ENCODE data around the gene INPP5F.
"Not testable (repeated sequence)": the region's sequence is repeated elsewhere in the genome, so short reads cannot be mapped to it uniquely, and the experiment has no call there.

Gene INPP5F

DNA sequence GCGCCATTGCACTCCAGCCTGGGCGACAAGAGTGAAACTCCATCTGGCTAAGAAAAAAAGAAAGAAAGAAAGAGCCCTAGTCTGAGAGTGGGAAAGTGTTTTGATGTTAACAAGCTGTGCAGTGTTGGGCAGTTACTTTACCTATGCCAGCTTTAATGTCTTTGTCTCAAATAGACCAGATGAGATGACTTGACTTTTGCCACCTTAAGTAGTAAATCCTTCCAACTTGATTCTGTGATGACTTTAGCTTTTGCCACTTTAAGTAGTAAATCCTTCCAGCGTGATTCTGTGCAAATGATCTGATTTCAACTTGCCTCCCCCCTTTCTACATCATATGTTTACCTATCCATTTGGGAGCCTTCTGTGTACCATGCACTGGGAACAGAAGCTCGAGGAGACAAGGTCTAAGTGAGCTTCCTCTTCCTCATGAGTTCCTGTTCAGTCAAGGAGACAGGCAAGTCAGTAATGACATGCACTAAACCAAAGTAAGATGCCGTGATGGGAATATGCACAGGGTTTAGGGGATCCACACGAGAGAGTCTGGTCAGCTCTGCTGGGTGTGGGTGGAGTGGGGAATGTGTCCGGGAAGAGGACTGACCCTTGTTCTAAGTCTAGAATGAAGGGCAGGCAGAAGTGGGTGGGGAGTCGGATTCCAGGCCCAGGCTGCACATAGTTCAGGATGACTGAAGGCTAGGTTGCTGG, 17.2 kb downstream of the INPP5F start:
- DNase-seq, result no peak

DNA sequence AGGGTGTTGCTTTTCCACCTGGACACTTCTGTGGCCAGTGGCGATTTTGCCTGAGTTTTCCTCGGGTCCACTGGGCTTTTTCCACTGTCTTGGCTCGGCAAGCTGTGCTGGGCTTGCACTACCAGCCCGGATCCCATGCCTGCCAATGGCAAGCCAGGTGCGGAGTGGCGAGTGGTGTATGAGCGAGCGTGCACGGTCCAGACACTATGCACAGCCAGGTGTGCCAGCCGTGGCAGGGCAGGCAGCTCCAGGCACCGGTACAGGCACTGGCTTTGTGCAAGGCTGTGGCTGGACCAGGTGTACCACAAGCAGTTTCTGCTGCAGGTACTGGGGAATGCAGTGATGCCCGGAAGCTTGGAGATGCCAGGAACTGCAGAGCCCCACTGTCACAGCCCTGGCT, 22.1 kb downstream of the INPP5F start:
- DNase-seq, result no peak

DNA sequence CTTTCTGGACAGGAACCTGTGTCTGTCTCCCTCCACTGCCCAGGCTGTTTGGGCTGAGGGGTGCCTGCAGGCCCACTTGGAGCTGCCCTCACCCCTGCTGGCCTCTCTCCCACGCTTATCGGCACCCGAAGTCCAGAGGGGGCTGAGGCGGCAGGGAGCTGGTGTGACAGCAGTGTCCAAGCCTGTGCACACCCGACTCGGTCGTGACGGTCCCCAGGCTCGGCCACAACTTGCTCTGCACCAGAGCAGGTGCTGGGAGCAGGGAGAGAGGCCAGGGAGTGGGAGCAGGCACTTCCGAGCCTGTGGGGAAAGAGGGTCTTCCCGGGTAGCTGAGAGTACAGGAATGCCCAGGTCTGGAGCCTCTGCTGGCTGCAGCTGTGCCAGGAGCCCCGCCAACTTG, 23.0 kb downstream of the INPP5F start:
- no peak for DNase-seq

DNA sequence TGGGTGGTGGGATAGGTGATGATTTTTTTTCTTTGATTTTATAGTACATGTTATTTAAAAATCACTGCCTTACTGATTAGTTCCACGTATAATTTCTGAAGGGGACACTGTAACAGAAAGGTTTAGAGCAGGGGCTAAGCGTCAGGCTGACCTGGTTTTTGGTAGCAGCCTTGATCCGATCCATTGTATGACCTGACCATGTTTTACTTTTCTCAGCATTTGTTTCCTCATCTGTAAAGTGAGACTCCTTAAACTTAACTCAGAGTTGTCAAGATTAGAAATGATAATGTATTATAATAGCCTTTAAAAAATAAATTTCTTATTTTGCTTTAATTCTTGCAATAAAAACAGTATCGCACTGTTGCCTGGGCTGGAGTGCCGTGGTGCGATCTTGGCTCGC, 23.6 kb downstream of the INPP5F start:
- no peak for DNase-seq

DNA sequence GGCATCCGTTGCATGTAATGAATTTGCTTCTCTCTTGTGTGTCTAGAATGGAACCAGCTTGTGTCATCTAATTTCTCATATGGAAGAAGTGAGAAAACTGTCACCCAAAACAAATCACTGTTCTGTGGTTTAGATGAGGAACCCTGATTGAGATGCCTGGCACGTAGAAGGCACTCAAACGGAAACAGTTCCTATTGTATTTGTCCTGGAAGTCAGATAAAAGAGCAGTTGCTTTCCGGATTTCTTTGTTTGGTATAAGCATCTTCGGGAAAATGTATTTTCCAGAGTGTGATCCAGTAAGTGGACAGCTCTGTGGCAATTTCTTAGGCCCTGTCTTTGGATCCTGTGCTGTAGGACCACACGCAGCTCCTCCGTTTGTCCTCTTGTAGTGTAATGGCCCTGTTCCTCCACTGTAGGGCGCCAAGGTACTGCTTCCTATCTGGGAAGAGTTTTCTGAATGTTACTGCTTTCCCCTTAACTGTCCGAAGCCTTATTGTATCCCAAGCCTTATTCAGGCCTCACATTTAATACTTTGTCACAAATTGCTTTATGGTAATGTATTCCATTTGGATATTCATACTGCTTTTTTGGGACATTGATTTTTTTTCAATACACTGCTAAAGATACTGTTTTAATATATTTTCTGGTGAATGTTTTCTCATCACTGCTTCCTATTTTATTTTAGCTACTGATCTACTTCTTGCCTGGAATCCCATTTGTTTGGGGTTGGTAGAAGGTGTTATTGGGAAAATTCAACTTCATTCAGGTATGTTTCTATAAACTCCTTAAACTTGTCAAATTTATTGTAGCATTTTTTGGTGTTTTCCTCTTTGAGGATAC, 24.8 kb downstream of the INPP5F start:
- peak; percentile 5 for DNase-seq

DNA sequence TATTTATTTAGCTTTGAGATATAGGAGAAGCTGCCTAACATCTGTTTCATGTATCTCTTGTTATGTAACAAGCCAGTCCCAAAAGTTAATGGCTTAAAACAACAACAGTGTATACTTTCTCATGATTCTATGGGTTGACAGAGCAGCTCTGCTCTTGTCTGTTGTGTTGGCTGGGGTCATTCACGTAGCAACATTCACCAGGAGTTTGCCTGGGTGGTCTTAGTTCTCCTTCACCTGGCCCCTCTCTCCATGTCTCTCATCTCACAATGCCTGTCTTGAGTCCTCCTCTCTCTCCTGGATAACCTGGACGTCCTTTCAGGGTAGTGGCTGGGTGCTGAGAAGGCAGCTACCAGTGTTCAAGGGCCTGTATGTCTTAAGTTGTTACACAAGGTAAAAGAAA, 27.5 kb downstream of the INPP5F start:
- DNase-seq, result no peak

DNA sequence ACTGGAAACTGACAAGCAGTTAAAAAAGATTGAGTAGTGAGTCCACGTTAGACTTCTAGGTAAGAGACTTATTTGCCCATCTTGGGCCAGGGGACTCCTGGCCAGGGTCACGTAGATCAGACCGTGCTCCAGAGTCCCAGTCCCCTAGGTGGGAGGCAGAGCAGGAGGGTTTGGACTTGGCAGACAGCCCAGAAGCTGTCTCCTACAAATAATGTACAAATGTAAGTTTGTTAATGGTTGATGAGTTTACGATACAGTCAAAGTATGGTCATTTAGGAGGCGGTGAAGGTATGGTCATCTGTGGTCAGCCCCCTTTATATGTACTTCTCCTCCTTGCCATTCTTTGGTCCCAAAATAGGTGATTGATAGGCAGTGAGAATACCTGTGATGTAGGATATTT, 28.2 kb downstream of the INPP5F start:
- DNase-seq, result no peak

DNA sequence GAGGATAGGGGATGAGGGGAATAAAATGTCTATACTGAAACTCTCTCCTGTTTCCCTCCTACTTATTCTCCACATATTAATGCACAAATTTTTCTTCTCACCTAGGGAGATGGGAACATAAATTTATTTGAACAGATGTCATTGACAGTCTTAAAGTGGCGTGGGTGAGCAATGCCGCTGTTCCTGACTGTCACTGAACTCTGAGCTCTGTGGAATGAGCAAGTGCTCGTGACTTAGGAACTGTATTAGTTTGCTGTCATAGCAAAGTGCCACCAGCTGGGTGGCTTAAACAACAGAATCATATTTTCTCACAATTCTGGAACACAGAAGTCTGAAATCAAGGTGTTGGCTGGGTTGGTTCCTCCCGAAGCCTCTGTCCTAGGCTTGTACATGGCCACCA, 29.1 kb downstream of the INPP5F start:
- DNase-seq, result no peak

DNA sequence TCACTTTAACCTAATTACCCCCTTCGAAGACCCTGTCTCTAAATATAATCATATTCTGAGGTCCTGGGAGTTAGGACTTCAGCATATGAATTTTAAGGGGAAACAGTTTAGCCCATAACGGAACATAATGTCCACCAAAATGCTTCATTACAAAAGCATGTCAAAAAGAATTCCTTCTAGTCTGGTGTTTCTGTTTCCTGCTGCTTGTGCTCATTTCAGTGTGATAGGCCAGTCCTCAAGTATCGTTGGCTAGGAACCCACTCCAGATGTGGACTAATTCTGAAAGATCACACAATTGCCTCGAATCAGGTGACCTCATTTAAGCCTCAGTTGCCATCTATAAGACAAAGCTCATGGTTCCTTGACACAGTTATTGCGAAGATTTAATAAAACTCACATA, 29.6 kb downstream of the INPP5F start:
- no peak for DNase-seq

DNA sequence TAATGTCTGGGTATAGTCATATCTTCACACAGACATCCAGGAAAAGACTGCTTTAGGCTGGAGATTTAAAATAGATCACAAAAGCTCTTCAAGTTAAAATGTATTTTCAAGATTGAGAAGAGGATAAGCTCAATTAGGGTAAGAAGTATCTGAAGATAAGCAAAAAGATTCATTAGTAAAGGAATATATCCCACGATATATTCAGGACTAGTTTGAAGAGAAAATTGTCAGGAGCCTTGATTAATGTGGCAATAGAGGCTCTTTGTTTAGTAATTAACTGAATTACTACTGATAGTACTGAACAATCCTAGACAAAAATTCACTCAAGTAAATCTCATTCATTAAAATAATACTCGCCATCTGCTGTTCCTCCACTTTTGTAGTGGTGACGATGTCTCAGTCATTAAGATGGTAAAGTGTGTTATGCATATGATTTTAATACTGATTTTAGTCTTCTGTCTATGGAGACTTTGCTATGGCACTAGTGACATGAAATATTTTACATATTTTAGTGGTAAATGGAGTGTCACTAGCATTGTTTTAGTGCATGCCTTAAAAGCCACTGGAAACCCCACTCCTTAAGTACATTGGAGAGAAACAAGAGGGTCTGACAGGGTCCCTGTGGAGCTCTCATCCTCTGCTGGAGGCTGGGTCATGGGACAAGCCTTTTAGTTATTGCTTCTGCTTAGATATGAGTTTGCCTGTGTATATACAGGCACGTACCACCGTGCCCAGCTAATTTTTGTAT, 32.8 kb downstream of the INPP5F start:
- DNase-seq, result no peak

DNA sequence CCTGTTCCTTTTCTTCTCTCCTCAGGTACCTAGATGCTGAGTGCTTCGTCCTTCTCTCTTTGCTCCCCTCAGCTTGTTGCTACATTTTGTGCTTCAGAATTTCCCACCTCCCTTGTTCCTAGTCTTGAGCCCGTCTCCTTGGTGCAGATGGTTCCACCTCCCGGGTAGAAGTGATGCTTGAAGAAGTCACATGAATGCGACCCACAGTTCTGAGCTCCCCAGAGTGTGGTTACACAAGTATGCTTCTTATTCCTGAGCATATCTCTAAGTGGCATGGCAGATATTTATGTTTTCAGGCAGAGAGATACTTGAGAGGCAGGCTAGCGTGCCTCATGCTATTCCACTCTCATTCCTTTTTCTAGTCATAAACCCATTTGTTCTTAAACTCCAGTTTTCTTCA, 34.0 kb downstream of the INPP5F start:
- no peak for DNase-seq

DNA sequence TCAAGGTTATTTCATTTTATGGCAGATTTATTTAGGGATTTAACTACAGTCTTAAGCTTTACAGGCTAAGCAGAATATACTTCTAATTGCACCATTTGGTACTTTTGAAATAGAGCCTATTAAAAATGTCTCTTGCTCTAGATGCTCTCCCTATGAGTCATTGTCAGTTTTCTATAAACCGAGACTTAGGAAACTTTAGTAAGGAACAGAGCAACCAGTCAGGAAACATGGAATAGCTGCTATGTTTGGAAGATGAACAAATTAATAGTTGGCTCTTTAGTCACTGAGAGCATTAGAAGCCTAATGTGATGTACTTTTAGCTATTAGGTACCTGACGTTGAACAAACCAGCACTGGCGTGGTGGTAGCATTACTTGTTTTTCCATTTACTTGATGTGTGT, 35.3 kb downstream of the INPP5F start:
- no peak for DNase-seq

DNA sequence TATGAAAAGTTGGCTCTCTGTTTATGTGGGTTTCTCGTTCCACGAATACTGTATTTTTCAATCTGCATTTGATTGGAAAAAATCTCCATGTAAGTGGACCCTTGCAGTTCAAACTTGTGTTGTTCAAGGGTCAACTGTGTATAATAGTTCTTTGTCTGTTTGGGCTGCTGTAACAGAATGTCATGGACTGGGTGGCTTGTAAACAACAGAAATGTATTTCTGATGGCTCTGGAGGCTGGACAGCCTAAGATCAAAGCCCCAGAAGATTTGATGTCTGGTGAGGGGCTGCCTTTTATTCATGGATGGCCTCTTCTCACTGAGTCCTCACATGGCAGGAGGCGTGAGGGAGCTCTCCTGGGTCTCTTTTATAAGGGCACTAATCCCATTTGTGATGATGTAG, 36.2 kb downstream of the INPP5F start:
- no peak for DNase-seq

DNA sequence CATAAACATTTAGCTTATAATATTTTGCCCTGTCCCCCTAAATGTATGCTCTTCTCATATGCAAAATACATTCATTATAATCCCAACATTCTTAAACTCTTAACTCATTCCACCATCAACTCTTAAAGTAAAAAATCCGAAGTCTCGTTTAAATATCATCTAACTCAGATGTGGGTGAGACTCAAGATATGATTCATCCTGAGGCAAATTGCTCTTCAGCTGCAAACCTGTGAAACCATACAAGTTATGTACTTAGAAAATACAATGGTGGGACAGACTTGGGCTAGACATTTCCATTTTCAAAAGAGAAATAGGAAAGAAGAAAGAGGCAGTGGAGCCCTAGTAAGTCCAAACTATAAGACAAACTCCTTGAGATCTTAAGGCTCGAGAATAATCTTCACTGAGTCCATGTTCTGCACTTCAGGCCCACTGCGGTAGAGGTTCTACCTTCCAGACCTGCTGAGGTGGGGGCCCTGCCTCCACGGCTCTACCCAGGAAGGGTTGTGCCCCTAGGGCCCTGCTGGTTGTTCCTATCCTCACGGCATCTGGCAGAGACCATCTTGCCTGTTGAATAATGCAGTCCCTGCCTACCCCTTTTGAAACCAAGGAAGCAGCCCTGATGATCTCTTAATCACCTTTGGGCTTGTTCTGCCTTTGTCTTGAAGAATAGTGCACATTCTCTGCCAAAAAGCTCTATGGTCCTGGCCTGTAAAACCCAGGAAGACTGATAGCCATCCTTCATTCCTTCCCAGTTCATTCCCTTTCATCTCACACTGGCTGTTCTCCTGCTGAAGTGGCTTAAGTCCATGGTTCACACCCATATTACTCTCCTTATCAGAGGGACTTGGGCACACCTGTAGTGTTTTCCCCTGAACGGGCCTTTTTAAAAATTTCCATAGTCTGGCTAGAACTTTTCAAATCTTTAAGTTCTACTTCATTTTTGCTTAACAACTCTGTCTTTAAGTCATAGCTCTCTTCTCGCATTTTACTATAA, 37.3 kb downstream of the INPP5F start:
- DNase-seq, result no peak

DNA sequence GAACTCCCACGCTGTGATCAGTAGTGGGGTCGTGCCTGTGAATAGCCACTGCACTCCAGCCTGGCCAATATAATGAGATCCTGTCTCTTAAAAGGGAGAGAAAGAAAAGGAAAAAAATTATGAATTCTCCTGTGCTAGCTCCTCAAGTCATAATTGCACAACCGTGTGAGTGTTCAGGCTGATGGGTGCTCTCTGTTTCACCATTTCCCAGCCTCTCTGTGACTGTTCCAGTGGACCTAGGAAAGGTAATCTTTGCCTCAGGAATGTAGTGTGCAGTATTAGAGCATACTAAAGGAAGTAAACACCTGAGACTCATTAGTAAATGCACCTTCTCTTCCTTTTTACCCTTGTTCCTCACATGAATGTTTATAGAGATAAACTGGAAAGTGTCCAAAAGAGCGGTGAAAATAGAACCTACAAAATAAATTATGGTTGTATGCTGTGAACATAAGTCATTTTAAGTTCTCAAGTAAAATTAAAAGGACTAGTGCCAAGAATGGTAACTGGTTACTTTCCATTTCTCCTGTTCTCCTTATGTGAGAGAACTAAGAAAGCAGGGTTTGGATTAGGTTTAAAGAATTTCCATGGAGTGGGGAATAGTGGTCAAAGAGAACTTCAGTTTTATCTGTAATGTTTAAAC, 42.7 kb downstream of the INPP5F start:
- DNase-seq, result no peak

DNA sequence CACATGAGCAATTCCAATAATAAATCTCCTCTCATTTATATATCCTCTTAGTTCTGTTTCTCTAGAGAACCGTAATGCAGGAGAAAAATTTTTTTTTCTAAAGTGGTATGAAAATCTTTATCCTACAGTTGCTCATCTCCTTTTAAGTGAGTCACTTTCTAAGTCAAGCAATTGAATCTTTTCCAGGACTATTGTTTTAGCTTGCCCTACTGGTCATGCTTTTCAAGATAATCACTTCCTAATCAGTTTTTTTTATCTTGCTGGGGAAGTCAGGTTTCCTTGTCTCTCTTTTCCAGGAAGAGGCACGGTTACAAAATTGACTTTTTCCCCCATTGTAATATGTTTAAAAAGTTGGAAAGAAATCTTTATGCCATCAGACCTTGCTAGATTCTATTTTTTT, 44.0 kb downstream of the INPP5F start:
- no peak for DNase-seq

DNA sequence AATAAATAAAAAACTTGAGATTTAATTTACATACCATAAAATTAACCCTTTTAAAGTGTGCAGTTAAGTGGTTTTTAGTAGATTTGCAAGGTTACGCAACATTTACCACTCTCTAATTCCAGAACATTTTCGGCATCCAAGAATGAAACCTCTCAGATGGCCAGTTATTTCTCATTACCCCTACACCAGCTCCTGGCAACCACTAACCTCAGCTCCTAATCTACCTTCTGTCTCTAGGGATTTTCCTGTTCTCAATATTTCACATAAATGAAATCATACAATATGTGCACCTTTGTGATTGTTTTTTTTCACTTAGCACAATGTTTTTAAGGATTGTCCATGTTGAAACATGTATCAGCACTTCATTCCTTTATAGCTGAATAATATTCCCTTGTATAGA, 45.1 kb downstream of the INPP5F start:
- no peak for DNase-seq

DNA sequence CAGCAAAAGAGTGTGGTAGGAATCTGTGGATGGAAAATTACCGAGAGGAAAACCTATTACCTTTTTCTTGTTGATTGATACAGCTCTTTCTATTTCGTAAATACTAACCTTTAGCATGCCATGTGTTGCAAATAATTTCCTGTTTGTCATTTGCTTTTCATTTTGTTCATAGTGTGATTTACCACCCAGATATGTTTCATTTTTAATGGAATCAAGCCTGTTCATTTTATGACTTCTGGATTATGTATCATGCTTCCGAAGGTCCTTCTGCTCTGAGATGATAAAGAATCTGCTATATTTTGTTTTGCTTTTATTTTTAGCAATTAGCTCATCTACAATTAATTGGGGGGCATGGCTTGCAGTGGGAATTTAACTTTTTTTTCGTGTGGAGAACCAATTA, 46.5 kb downstream of the INPP5F start:
- no peak for DNase-seq

DNA sequence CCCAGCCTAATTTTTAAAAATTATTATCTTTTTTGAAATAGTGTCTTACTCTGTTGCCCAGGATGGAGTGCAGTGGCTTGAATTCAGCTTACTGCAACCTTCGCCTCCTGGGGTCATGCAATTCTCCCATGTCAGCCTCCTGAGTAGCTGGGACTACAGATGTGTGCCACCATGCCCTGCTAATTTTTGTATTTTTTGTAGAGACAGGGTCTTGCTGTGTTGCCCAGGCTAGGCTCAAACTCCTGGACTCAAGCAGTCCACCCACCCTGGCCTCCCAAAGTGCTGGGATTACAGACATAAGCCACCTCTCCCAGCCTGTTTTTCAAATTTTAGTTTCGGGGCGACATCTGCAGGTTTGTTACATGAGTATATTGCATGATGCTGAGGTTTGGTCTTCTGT, 47.2 kb downstream of the INPP5F start:
- DNase-seq, result not testable (repeated sequence)

DNA sequence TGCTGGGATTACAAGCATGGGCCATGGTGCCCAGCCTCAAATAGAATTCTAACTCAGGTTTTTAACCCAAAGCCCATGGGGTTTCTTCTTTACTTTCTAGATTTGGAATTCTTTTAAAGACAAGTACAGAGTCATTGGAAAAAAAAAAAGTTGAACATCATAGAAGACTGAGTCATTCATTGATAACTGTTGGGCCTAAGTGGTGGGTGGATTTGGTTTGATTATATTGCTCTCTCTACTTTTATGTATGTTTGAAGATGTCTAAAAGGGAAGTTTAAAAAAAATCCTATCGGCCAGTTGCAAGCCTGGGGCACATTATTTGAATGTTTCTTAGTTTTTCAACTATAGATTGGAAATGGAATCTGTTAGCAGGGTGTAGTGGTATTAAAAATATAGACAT, 49.7 kb downstream of the INPP5F start:
- no peak for DNase-seq

DNA sequence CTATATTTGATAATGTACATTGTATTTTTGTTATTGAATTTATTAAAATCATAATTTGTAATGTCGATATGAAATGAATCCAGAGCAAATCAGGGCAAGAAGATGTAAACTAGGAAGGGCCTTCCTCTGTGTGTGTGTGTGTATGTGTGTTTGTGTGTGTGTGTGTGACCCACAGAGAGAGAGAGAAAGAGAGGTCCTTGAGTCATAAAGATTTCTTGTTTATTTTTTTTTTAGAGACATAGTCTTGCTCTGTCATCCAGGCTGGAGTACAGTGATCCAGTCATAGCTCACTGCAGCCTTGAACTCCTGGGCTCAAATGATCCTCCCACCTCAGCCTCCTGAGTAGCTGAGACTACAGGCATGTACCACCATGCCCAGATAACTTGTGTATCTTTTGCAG, 50.7 kb downstream of the INPP5F start:
- no peak for DNase-seq

DNA sequence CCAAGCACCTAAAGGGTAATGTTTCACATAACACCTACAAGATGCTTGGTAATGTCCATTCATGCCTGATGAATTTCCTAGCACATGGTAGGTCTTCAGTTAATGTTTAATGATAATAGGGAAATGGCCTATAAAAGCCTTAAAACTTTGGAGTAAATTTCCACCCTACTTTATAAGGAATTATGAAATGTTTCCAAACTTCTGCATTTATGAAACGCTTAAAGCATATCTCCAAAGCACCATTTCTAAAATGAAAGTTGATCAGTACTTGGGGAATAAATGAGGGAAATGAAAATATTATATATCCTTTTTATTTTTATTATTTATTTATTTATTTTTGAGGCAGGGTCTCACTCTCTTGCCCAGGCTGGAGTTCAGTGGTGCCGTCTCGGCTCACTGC, 51.8 kb downstream of the INPP5F start:
- no peak for DNase-seq
